Activated T-cell treated with anti-CD3 and anti-CD28 coated beads, Interleukin-2, amount 50 U/mL, for 72 hours (primary cell): ENCODE data around the gene ENTPD7. TPM values are rescaled to one million over a fixed set of nuclear protein-coding genes. Genes with fewer than 3 reads are reported as not detected.
"Not testable (repeated sequence)": the region's sequence is repeated elsewhere in the genome, so short reads cannot be mapped to it uniquely, and the experiment has no call there.

Experiments
- ATAC-seq, 2 donors: fragments of 150-1000 bp; cut with Tn5 transposase; replicated peaks in 1 of 2; 2 replicates each; pipeline ENCODE4 v1.10.0; 2021; ENCODE audit warnings: moderate library complexity in 2 of 2, mild to moderate bottlenecking in 1 of 2
- DNase-seq, 2 donors: peaks; one replicate each; pipeline ENCODE4 v3.0.0; 2021 to 2022; ENCODE audit warnings: mixed read lengths in 1 of 2
- H3K27ac Mint-ChIP-seq: one replicate; pipeline ENCODE4 v1.8.0; 2022; ENCODE audit warnings: mild to moderate bottlenecking, moderate library complexity, mixed read lengths
- H3K27me3 Mint-ChIP-seq: one replicate; pipeline ENCODE4 v1.8.0; 2022; ENCODE audit warnings: low read depth, mixed read lengths
- H3K36me3 Mint-ChIP-seq, 2 donors: one replicate each; pipeline ENCODE4 v1.8.0; 2022; ENCODE audit warnings: mixed read lengths in 2 of 2, mild to moderate bottlenecking in 1 of 2; ENCODE audit not compliant: insufficient read depth in 2 of 2
- H3K4me1 Mint-ChIP-seq: one replicate; pipeline ENCODE4 v1.8.0; 2022; ENCODE audit warnings: low read depth, mixed read lengths
- H3K4me3 Mint-ChIP-seq, 2 donors: one replicate each; pipeline ENCODE4 v1.8.0; 2022; ENCODE audit warnings: mild to moderate bottlenecking in 2 of 2, mixed read lengths in 2 of 2, moderate library complexity in 2 of 2
- H3K9me3 Mint-ChIP-seq, 2 donors: one replicate each; pipeline ENCODE4 v1.8.0; 2022; ENCODE audit warnings: mixed read lengths in 2 of 2
- total RNA-seq, 2 donors: library from RNA; stranded (reverse); gene quantifications; one replicate each; pipeline ENCODE4 v1.2.3, GENCODE V29; 2022

Gene ENTPD7
- total RNA-seq, 2 donors from 2014 or later, result 3.9 to 4.1 TPM

- peaks cover 19% of the 10 kb centered on the region for H3K4me1 Mint-ChIP-seq
- H3K4me3 Mint-ChIP-seq, result no peak overlapping the region
- no peak for ATAC-seq
- H3K27ac Mint-ChIP-seq, result no peak overlapping the region
- H3K36me3 Mint-ChIP-seq, result peaks cover 6 to 10% of the 10 kb centered on the region in 2 donors
- no peaks in the 10 kb centered on the region for H3K9me3 Mint-ChIP-seq
- no peak for DNase-seq
- no peaks in the 10 kb centered on the region for H3K27me3 Mint-ChIP-seq
Observed at GRCh38 chr10:99714446-99714845, 55.1 kb downstream of the ENTPD7 start.

- H3K36me3 Mint-ChIP-seq, result peaks cover 12 to 21% of the 10 kb centered on the region in 2 donors
Observed at GRCh38 chr10:99720387-99720786, 61.1 kb downstream of the ENTPD7 start.

GRCh38 chr10:99730026-99730425 lies 70.7 kb downstream of the ENTPD7 start:
- ATAC-seq, result no peak
- H3K27me3 Mint-ChIP-seq, result no peaks in the 10 kb centered on the region
- DNase-seq, result no peak
- no peak overlapping the region for H3K4me3 Mint-ChIP-seq
- H3K9me3 Mint-ChIP-seq, result no peaks in the 10 kb centered on the region
- H3K36me3 Mint-ChIP-seq, result peaks cover 8 to 18% of the 10 kb centered on the region in 2 donors
- H3K27ac Mint-ChIP-seq, result peak overlapping the region; percentile 27
- H3K4me1 Mint-ChIP-seq, result peaks cover 39% of the 10 kb centered on the region

More at GRCh38 chr10:99720387-99720786, 61.1 kb downstream of the ENTPD7 start:
- H3K4me1 Mint-ChIP-seq, result no peaks in the 10 kb centered on the region
- DNase-seq (no peak), ATAC-seq (no peak)
- H3K27ac Mint-ChIP-seq, result peak overlapping the region; percentile 7
- no peaks in the 10 kb centered on the region for H3K9me3 Mint-ChIP-seq
- H3K4me3 Mint-ChIP-seq, result no peak overlapping the region
- H3K27me3 Mint-ChIP-seq, result no peaks in the 10 kb centered on the region

- DNase-seq (no peak), ATAC-seq (no peak)
- Mint-ChIP-seq H3K27me3 (no peaks in the 10 kb centered on the region), H3K36me3 (peaks cover 8 to 21% of the 10 kb centered on the region in 2 donors), H3K27ac (peak overlapping the region; percentile 98), H3K4me1 (peaks cover 39% of the 10 kb centered on the region), H3K9me3 (no peaks in the 10 kb centered on the region), H3K4me3 (peak overlapping the region; percentile 97 to 99)
Observed at GRCh38 chr10:99731306-99732032, 72.2 kb downstream of the ENTPD7 start.

DNA sequence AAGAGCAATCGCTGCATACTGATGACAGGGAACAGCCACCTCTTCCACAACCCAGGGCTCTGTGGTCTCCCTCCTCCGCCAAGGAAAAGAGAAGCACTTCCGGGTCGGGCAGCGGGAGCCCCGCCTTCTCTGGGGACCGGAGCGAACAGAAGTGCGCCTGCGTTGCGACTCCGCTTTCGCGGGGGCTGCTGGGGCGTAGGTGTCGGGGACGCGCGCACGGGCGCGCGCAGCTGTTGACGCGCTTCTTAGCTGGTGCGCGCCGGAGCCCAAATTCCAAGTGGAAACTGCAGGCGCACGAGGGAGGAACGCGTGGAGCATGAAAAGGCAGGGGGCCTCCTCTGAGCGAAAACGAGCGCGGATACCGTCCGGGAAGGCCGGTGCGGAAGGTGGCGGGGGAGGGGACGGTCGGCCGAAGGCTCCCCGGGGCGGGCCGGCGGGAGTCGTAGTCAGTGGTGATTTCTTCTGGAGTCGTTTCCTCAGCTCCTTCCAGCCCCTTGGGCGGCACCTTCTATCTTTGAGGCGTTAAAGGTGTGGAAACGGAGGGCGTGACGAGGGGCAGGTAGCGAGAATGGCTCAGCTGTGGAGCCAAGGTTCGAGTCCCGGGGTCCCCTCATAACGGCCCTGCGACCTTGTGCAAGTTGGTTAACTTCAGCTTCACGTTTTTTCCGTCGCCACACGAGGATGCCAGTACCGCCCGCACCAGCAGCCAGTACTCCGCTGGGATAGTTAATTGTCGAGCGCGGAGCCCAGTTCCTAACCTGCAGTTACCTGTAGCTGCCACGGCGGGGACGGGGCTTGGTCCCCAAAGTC lies 72.9 kb downstream of the ENTPD7 start, which contains the start of the genes COX15 and CUTC:
COX15 (minus strand) TSS at position 95 of the 810 bp plus-strand sequence; CDS start at position 17, 78 bp downstream.
CUTC (plus strand) TSS at position 202 of the 810 bp plus-strand sequence; CDS start at position 317, 115 bp downstream.
- DNase-seq (peak; percentile 94 to 96), ATAC-seq (peak; percentile 94)
- Mint-ChIP-seq H3K27ac (peak within 1 kb of the TSS; percentile 98), H3K4me3 (peak within 1 kb of the TSS; percentile 97 to 99), H3K27me3 (no peaks in the 10 kb centered on the region), H3K9me3 (no peaks in the 10 kb centered on the region), H3K36me3 (peaks cover 8 to 26% of the 10 kb centered on the region in 2 donors), H3K4me1 (peaks cover 39% of the 10 kb centered on the region)

DNA sequence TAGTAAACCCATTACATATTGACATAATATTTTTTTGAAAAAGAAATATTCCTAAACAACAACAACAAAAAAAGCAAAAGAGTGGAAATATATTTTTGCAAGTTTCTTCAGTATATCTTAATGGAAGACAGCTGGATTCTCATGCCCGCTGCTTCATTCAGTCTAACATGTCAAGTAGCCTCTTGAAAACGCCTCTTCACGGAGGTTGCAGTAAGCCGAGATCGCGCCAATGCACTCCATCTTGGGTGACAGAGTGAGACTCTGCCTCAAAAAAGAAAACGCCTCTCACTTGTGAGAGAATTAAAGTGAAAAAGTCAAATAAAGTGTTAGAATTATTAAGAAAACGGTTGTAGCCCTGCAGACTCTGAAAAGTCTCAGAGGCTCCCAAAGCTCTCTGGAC lies 74.1 kb downstream of the ENTPD7 start:
- no peaks in the 10 kb centered on the region for H3K9me3 Mint-ChIP-seq
- H3K4me1 Mint-ChIP-seq, result peaks cover 39% of the 10 kb centered on the region
- H3K4me3 Mint-ChIP-seq, result peak overlapping the region; percentile 75 to 85
- no peaks in the 10 kb centered on the region for H3K27me3 Mint-ChIP-seq
- ATAC-seq, result no peak
- peaks cover 12 to 29% of the 10 kb centered on the region in 2 donors for H3K36me3 Mint-ChIP-seq
- DNase-seq, result no peak
- no peak overlapping the region for H3K27ac Mint-ChIP-seq

GRCh38 chr10:99734111-99734510 lies 74.8 kb downstream of the ENTPD7 start:
- H3K27me3 Mint-ChIP-seq, ATAC-seq, H3K27ac Mint-ChIP-seq, DNase-seq, H3K9me3 Mint-ChIP-seq: not testable (repeated sequence)
- Mint-ChIP-seq H3K4me1 (peaks cover 32% of the 10 kb centered on the region), H3K4me3 (peak overlapping the region in 1 of 2 donors; percentile 85), H3K36me3 (peaks cover 11 to 30% of the 10 kb centered on the region in 2 donors)

GRCh38 chr10:99740260-99740659 lies 81.0 kb downstream of the ENTPD7 start:
- Mint-ChIP-seq H3K4me1 (peaks cover 19% of the 10 kb centered on the region), H3K4me3 (no peak overlapping the region), H3K9me3 (peaks cover 7 to 8% of the 10 kb centered on the region in 2 donors), H3K36me3 (peaks cover 29 to 61% of the 10 kb centered on the region in 2 donors), H3K27ac (no peak overlapping the region), H3K27me3 (no peaks in the 10 kb centered on the region)
- DNase-seq (no peak), ATAC-seq (no peak)

GRCh38 chr10:99740933-99741559 lies 81.7 kb downstream of the ENTPD7 start:
- no peak overlapping the region for H3K27ac Mint-ChIP-seq

DNA sequence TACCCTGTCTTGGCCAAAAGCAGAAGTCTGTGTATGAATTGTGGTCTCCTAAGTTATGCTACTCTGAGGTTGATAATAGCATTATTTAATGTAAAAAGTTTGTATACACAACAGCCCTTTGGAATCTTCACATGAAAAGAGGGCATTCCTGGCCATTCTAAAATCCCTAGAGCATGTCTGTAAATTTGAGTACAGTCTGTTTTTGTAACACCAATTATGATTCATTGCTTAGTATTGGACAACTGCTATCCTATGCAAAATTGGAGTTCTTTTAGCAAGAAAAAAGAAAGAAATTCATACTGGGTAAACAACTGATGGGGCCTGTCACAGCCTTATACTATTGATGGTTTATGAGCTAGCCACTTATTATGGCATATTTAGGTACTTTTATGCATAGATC lies 82.9 kb downstream of the ENTPD7 start:
- peaks cover 7 to 8% of the 10 kb centered on the region in 2 donors for H3K9me3 Mint-ChIP-seq
- DNase-seq, result no peak
- H3K27me3 Mint-ChIP-seq, result no peaks in the 10 kb centered on the region
- peaks cover 28 to 55% of the 10 kb centered on the region in 2 donors for H3K36me3 Mint-ChIP-seq
- peaks cover 19% of the 10 kb centered on the region for H3K4me1 Mint-ChIP-seq
- no peak overlapping the region for H3K27ac Mint-ChIP-seq
- no peak for ATAC-seq
- no peak overlapping the region for H3K4me3 Mint-ChIP-seq

More at GRCh38 chr10:99740933-99741559, 81.7 kb downstream of the ENTPD7 start:
- H3K27me3 Mint-ChIP-seq, result no peaks in the 10 kb centered on the region
- H3K4me1 Mint-ChIP-seq, result peaks cover 19% of the 10 kb centered on the region
- ATAC-seq (no peak), DNase-seq (no peak)
- peaks cover 7 to 8% of the 10 kb centered on the region in 2 donors for H3K9me3 Mint-ChIP-seq
- no peak overlapping the region for H3K4me3 Mint-ChIP-seq
- H3K36me3 Mint-ChIP-seq, result peaks cover 29 to 63% of the 10 kb centered on the region in 2 donors

GRCh38 chr10:99742701-99743100 lies 83.4 kb downstream of the ENTPD7 start:
- Mint-ChIP-seq H3K27me3 (no peaks in the 10 kb centered on the region), H3K9me3 (peaks cover 7 to 8% of the 10 kb centered on the region in 2 donors), H3K4me1 (peaks cover 19% of the 10 kb centered on the region), H3K27ac (no peak overlapping the region), H3K36me3 (peaks cover 25 to 51% of the 10 kb centered on the region in 2 donors), H3K4me3 (peak overlapping the region in 1 of 2 donors; percentile 7)
- DNase-seq (no peak), ATAC-seq (no peak)

DNA sequence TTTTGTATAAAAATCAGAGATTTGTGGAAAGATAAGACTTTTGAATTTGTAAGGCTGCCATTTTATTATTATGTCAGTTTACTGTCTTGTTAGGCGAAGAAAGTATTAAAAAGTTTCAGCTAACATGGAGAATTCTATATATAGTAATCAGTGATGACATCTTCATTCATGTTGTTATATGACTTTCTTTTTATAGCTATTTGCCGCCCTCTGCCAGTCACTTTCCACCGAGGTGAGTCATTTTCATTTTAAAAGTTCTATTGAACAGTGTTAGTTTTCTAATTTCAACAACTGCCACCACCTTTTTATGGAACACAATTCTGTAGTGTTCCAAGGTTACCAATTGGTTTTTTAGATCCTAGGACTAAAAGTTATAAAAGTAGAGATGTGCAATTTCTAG lies 84.5 kb downstream of the ENTPD7 start:
- Mint-ChIP-seq H3K4me3 (no peak overlapping the region), H3K4me1 (peaks cover 24% of the 10 kb centered on the region), H3K36me3 (peaks cover 25 to 55% of the 10 kb centered on the region in 2 donors), H3K9me3 (peaks cover 7 to 8% of the 10 kb centered on the region in 2 donors), H3K27ac (no peak overlapping the region), H3K27me3 (no peaks in the 10 kb centered on the region)
- no peak for ATAC-seq
- no peak for DNase-seq
